Nephron (organoid): ENCODE measurements around the gene RPL13A.
A peak's percentile ranks its signal among the peaks of the same experiment; 100 is the strongest.

Experiments
- H3K27ac Mint-ChIP-seq, 3 experiments: 2 replicates each; pipeline ENCODE4 v1.8.0; 2020; ENCODE audit warnings: mixed read lengths in 3 of 3, mild to moderate bottlenecking in 2 of 3, moderate library complexity in 1 of 3
- H3K27me3 Mint-ChIP-seq: 2 replicates; pipeline ENCODE4 v1.8.0; 2021; ENCODE audit warnings: low read depth, mild to moderate bottlenecking, moderate library complexity, mixed read lengths
- H3K36me3 Mint-ChIP-seq: 2 replicates; pipeline ENCODE4 v1.8.0; 2020; ENCODE audit warnings: low read depth, mixed read lengths
- H3K4me1 Mint-ChIP-seq: 2 replicates; pipeline ENCODE4 v1.8.0; 2020; ENCODE audit warnings: mixed read lengths
- H3K4me3 Mint-ChIP-seq, 3 experiments: 2 replicates each; pipeline ENCODE4 v1.8.0; 2020; ENCODE audit warnings: mild to moderate bottlenecking in 3 of 3, mixed read lengths in 3 of 3, moderate library complexity in 2 of 3
- H3K9me3 Mint-ChIP-seq: 2 replicates; pipeline ENCODE4 v1.8.0; 2020; ENCODE audit warnings: mixed read lengths
- TF ChIP-seq, protein P1 (sequence below), 3 experiments: fragments of 200-600 bp; sonication (generic); IDR thresholded peaks; one replicate each; pipeline ENCODE4 v1.5.0; 2021; ENCODE audit warnings: antibody characterized with exemption in 3 of 3; ENCODE audit not compliant: unreplicated experiment in 3 of 3

Gene RPL13A

DNA sequence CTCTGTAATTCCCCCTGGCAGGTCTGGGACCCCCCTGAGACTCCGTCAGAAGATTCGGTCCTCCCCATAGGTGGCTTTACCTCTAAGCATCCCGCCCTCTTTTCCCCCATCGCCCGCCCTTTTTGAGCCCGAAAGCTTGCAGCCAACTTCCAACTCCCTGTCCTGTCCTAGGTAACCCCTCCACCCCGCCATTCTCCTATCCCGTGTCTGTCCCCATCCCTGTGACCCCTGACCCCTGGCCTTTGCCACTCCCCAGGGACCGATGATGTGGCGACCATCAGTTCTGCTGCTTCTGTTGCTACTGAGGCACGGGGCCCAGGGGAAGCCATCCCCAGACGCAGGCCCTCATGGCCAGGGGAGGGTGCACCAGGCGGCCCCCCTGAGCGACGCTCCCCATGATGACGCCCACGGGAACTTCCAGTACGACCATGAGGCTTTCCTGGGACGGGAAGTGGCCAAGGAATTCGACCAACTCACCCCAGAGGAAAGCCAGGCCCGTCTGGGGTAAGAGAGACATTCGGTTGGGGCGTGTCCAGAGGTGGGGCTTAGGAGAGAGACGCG, 40.9 kb downstream of the RPL13A start:
- Mint-ChIP-seq H3K4me1 (peaks cover 10% of the 10 kb centered on the region), H3K27ac (no peak overlapping the region), H3K9me3 (no peaks in the 10 kb centered on the region), H3K36me3 (peaks cover 46% of the 10 kb centered on the region), H3K27me3 (peaks cover 12% of the 10 kb centered on the region), H3K4me3 (peak overlapping the region; percentile 78 to 84 (median 80))
- TF ChIP-seq, protein P1, sequence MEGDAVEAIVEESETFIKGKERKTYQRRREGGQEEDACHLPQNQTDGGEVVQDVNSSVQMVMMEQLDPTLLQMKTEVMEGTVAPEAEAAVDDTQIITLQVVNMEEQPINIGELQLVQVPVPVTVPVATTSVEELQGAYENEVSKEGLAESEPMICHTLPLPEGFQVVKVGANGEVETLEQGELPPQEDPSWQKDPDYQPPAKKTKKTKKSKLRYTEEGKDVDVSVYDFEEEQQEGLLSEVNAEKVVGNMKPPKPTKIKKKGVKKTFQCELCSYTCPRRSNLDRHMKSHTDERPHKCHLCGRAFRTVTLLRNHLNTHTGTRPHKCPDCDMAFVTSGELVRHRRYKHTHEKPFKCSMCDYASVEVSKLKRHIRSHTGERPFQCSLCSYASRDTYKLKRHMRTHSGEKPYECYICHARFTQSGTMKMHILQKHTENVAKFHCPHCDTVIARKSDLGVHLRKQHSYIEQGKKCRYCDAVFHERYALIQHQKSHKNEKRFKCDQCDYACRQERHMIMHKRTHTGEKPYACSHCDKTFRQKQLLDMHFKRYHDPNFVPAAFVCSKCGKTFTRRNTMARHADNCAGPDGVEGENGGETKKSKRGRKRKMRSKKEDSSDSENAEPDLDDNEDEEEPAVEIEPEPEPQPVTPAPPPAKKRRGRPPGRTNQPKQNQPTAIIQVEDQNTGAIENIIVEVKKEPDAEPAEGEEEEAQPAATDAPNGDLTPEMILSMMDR (IDR thresholded peaks at IDR 0.05; ENCODE audit: unreplicated experiment in 3 of 3): no peak

DNA sequence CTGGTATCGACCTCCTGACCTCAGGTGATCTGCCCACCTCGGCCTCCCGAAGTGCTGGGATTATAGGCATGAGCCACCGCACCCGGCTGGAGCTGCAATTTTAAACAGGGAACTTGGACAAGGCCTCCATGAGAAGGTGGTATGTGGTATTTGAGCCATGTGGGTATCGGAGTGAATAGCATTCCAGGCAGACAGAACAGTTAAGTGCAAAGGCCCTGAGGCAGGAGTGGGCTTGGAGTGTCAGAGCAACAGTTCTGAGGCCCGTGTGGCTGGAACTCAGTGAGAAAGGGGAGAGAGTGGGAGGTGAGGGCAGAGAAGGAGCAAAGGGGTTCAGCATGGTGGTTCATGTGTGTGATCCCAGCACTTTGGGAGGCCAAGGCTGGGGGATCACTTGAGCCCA, 43.3 kb downstream of the RPL13A start:
- H3K27ac Mint-ChIP-seq: no peak overlapping the region
- no peaks in the 10 kb centered on the region for H3K9me3 Mint-ChIP-seq
- peak overlapping the region in 2 of 3 experiments; percentile 36 to 52 for H3K4me3 Mint-ChIP-seq
- TF ChIP-seq, protein P1 (IDR thresholded peaks at IDR 0.05; ENCODE audit: unreplicated experiment in 3 of 3): no peak
- H3K27me3 Mint-ChIP-seq: peaks cover 12% of the 10 kb centered on the region
- peaks cover 19% of the 10 kb centered on the region for H3K4me1 Mint-ChIP-seq
- peaks cover 32% of the 10 kb centered on the region for H3K36me3 Mint-ChIP-seq

DNA sequence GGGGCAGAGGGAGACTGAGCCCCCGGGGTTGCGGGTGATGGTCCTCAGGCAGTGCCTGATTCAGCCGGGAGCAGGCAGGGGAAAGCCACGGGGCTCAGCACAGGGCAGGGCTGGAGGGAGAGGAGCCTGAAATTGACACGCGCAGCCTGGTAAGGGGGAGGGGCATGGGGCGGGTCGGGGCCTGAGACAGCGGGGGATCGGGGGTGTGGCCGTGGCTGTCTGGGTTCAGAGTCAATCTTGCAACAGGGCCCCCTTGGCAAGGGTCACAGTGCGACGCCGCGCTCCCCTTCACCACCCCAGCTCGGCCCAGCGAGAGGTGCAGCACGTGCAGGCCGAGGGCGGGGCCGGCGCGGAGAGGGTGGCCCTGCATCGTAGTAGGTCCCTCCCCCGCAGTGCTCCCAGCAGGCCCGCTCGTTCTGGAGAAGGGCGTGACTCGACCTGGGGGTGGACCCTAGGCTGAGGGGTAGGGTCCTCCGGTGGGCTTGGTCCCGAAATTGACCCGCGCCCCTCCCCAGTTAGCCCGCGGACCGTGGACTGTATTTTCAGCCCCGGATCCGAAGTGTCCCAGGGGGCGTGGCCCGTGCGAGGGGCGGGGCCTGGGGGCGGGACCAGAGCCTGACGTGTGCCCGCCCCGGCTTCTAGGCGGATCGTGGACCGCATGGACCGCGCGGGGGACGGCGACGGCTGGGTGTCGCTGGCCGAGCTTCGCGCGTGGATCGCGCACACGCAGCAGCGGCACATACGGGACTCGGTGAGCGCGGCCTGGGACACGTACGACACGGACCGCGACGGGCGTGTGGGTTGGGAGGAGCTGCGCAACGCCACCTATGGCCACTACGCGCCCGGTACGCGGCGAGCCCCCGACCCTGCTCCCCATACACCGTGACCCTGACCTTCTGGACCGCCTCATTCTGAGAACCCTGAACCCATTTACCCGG, 46.4 kb downstream of the RPL13A start:
- peaks cover 12% of the 10 kb centered on the region for H3K36me3 Mint-ChIP-seq
- peaks cover 13% of the 10 kb centered on the region for H3K4me1 Mint-ChIP-seq
- TF ChIP-seq, protein P1 (IDR thresholded peaks at IDR 0.05; ENCODE audit: unreplicated experiment in 3 of 3): peak; percentile 14 to 44 (median 35)
- no peak overlapping the region for H3K27ac Mint-ChIP-seq
- peaks cover 5% of the 10 kb centered on the region for H3K27me3 Mint-ChIP-seq
- H3K9me3 Mint-ChIP-seq: no peaks in the 10 kb centered on the region
- H3K4me3 Mint-ChIP-seq: peak overlapping the region; percentile 75 to 90 (median 89)

DNA sequence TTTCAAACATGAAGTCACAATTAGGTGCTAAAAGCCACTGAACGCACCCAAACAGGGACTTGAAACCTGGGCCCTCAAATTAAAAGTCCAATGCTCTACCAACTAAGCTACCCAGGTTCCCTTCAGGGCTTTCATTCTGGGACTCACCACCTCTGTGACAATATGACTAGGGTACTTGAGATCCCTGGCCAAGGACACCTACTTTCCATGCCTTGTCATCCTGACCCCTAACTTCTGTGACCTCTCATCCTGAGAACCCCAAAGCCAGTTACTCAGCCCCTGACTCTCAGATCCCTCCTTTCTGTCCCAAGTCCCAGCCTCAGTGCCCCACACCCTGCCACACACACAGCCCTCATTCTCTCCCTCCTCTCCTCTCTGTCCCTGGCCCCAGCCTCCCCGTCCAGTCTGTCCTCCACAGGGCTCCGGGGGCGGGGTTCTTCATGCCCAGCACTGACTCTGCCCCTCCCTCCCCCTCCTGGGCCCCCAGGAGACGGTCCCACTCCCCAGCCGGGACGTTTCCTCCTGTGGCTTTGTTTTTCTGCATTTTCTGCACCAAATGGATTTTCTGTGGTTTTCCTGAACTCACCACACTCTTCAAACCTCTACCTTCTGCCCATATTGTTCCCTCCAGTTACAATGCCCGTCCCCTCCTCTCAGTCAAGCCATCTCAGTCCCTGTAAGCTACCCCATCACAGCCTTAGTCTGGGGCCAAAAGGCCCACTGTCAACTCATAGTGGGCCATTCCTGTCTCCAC, 47.4 kb downstream of the RPL13A start:
- H3K4me1 Mint-ChIP-seq: peaks cover 13% of the 10 kb centered on the region
- peak overlapping the region; percentile 75 to 90 (median 89) for H3K4me3 Mint-ChIP-seq
- H3K36me3 Mint-ChIP-seq: peaks cover 9% of the 10 kb centered on the region
- TF ChIP-seq, protein P1 (IDR thresholded peaks at IDR 0.05; ENCODE audit: unreplicated experiment in 3 of 3): no peak
- H3K9me3 Mint-ChIP-seq: no peaks in the 10 kb centered on the region
- peaks cover 5% of the 10 kb centered on the region for H3K27me3 Mint-ChIP-seq
- no peak overlapping the region for H3K27ac Mint-ChIP-seq

DNA sequence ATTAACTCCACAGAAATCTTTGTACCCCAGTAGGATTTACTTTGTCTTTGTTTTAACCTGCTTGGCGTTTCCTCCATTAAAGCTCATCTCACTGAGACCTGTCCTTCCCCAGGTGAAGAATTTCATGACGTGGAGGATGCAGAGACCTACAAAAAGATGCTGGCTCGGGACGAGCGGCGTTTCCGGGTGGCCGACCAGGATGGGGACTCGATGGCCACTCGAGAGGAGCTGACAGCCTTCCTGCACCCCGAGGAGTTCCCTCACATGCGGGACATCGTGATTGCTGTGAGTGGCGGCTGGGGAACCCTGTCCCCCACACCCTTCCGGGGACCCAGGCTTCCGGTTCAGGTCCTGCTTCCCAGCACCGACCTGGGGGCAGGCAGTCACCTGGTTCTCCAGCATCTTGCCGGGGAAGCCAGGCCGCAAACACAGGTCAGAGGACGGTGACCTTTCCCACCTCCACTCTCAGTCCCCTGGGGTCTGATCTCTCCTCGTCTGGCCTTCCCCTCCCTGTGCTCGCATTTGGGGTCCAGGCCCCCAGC, 49.6 kb downstream of the RPL13A start:
- no peak overlapping the region for H3K27ac Mint-ChIP-seq
- H3K4me1 Mint-ChIP-seq: peaks cover 13% of the 10 kb centered on the region
- H3K9me3 Mint-ChIP-seq: no peaks in the 10 kb centered on the region
- peaks cover 5% of the 10 kb centered on the region for H3K36me3 Mint-ChIP-seq
- TF ChIP-seq, protein P1 (IDR thresholded peaks at IDR 0.05; ENCODE audit: unreplicated experiment in 3 of 3): no peak
- peak overlapping the region in 2 of 3 experiments; percentile 17 to 32 for H3K4me3 Mint-ChIP-seq
- no peaks in the 10 kb centered on the region for H3K27me3 Mint-ChIP-seq
